ENCODE data around the gene IL36RN.

- TF ChIP-seq CTCF (IDR thresholded peaks at IDR 0.05; ENCODE audit: borderline replicate concordance, extremely low read depth, low read length, poor library complexity, severe bottlenecking) = no peak
- TF ChIP-seq EZH2 (IDR thresholded peaks at IDR 0.05; ENCODE audit: borderline replicate concordance, low read depth, low read length, severe bottlenecking) = no peak
These were observed 46.3 kb upstream of the IL36RN start for GRCh38 chr2:113012436-113013335.
